Left colon (tissue), 2 donors: ENCODE data around the gene SLC30A7. TPM values are rescaled to one million over a fixed set of nuclear protein-coding genes. Genes with fewer than 3 reads are reported as not detected.
"Not testable (repeated sequence)": the region's sequence is repeated elsewhere in the genome, so short reads cannot be mapped to it uniquely, and the experiment has no call there.

Experiments used
- ATAC-seq: fragments of 200-7000 bp; cut with Tn5 transposase; one replicate; pipeline ENCODE4 v1.9.1; 2020; ENCODE audit warnings: mild to moderate bottlenecking, moderate library complexity
- DNase-seq, 2 donors: peaks; one replicate each; pipeline ENCODE4 v3.0.0-alpha.2; 2020
- intact Hi-C, 2 donors: fragments of 100-400 bp; cut with DNase I in 1 of 2; cut with micrococcal nuclease in 1 of 2; formaldehyde crosslinking; loops; one replicate each; pipeline versions ENCODE4 v1.11.2 to v1.14.0; 2022; cut with DNase I, micrococcal nuclease
- long read RNA-seq: library from polyadenylated mRNA; unstranded; transcript quantifications from one replicate; pipeline ENCODE4 v2.0.0, GENCODE V29; 2021
- total RNA-seq, 2 donors: library from RNA; stranded (reverse); fragmentation: NEBNext Ultra II Directional; extraction: Animal tissue kit (Norgen Biotek cat#: 25700); gene quantifications; one replicate each; pipeline ENCODE4 v1.2.1, GENCODE V29; 2021
- donor health status: DM: no; HTN: no; CAD: no.
- donor health status: DM: yes; HTN: yes; CAD: no.

Gene SLC30A7, protein sequence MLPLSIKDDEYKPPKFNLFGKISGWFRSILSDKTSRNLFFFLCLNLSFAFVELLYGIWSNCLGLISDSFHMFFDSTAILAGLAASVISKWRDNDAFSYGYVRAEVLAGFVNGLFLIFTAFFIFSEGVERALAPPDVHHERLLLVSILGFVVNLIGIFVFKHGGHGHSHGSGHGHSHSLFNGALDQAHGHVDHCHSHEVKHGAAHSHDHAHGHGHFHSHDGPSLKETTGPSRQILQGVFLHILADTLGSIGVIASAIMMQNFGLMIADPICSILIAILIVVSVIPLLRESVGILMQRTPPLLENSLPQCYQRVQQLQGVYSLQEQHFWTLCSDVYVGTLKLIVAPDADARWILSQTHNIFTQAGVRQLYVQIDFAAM
- total RNA-seq: 10 to 100 TPM; 33.2 to 36.9 TPM
- long read RNA-seq, full-length matches to known transcripts: 13 of 28 reads
- long read RNA-seq, partial matches to known transcripts: 3 of 28 reads
- long read RNA-seq, other reads (novel, unspliced or antisense): 12 of 28 reads

- intact Hi-C loops: no loop called here
- DNase-seq (peak; percentile 96 to 98), ATAC-seq (peak; percentile 94)
These were observed at the start of gene SLC30A7 for GRCh38 chr1:100895540-100896480. Gene SLC30A7, plus strand, starts transcription at chr1:100896090. Its CDS starts 173 bp downstream, at chr1:100896263.

DNA sequence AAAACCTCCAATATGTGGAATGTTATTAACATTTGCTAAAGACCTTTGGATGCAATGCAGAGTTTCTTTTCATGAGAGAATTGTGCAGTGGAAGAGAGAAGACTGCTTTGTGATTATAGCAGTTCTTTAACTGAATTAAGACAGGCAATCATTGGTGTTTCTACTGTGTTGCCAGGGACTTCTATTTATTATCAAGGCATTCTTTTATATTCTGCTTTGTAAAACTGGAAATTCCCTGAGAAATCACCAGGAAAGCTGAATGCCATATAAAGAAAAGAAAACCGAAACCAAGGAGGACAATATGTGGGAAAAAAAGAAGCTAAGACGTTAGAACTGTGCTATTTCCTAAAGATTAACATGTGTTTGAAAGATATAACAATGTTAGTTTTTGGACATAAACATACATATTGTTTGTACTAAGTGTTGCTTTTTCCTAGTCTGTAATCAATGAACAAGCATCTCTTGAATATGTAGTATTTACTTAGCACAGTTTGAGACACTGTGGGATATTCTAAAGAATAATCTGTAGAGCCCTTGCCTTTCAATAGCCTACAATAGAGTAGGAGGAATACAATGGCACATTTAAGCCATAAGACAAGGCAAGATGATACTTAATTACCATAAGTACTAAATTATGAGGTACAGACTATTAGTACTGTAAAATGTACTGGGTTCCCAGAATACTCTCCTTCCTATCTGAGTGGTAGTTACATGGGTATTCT is 48.4 kb upstream of the SLC30A7 start:
- ATAC-seq: no peak
- intact Hi-C loops: no loop called here
- DNase-seq: no peak

- no peak for ATAC-seq
- intact Hi-C loops: no loop called here
- no peak for DNase-seq
These were observed 44.2 kb upstream of the SLC30A7 start for GRCh38 chr1:100851726-100852125.

- no peak for ATAC-seq
- DNase-seq: no peak
- intact Hi-C loops: no loop called here
These were observed 42.9 kb upstream of the SLC30A7 start for GRCh38 chr1:100852976-100853375.

DNA sequence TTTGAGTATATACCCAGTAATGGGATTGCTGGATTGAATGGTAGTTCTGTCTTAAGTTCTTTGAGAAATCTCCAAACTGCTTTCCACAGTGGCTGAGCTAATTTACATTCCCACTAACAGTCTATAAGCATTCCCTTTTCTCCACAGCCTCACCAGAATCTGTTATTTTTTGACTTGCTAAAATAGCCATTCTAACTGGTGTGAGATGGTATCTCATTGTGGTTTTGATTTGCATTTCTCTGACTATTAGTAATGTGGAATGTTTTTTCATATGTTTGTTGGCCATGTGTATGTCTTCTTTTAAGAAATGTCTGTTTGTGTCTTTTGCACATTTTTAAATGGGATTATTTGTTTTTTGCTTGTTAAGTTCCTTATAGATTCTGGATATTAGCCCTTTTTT is 40.8 kb upstream of the SLC30A7 start:
- DNase-seq, intact Hi-C loops, ATAC-seq: not testable (repeated sequence)

DNA sequence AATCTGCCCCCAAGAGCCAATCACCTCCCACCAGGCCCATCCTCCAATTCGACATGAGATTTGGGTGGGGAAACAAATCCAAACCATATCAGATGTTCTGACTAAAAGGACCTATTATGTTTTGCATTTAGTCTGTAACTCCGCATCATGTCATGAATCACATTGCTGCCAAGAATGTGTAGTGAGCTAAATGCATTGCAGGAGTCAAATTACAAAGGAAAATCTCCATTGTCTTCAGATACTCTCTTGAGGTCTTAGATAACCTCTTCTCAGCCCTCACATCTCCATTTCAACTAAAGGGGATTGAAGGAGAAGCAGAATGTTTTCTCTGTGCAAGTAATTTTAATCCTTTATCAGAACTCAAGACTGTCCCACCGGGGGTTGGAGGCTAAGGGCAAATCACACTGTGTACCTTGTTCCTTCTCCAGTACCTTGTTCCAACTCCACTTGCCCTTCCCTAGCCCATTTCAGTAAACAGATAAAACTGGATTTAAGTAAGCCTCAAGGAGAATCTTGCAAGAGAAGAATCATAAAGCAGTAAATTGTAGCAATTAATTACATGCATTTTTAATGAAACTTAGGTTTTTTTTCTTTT is 35.4 kb upstream of the SLC30A7 start:
- intact Hi-C loops: loop anchor here in 1 of 2 donors (10.0 kb wide), 1 partner anchor 1056 kb away; no protein-coding TSS in a partner anchor
- DNase-seq: no peak
- no peak for ATAC-seq

DNA sequence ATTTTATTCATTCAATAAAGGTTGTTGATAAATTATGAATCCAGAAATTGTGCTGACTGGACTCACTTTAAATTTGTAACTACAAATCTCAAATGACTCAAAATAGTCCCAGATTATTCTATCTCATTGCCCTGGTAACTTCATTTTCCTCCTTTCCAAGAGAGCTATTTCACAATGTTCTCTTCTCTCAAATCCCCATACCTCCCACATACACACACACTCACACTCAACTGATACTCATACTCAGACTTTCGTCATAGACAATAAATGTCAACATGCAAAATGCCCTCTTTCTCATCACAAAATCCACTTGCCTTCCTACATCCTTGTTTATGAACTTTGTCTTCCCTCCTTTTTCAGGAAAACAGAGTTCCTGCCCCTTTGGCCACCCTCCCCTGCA is 34.5 kb upstream of the SLC30A7 start:
- DNase-seq (no peak), ATAC-seq (no peak)
- intact Hi-C loops: loop anchor here in 1 of 2 donors (10.0 kb wide), 1 partner anchor 1057 kb away; no protein-coding TSS in a partner anchor

DNA sequence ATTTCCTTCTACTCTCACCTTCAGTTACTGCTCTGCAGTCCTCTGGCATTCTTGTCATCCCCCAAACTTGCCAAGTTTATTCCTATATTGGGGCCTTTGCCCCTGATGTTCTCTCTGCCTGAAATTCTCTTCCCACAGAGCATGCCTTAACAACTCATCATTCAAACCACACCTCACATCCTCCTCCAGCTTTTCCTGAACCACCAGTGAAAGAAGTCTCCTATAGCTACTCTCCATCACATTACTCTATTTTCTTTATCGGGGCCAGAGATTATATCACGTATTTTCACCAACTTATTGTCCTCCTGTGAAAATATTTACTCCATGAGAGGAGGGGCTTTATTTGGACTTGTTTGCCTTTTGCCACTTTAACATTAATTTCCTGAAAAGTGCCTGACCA is 33.3 kb upstream of the SLC30A7 start:
- no peak for DNase-seq
- ATAC-seq: no peak
- intact Hi-C loops: loop anchor here in 1 of 2 donors (10.0 kb wide), 1 partner anchor 1058 kb away; no protein-coding TSS in a partner anchor

DNA sequence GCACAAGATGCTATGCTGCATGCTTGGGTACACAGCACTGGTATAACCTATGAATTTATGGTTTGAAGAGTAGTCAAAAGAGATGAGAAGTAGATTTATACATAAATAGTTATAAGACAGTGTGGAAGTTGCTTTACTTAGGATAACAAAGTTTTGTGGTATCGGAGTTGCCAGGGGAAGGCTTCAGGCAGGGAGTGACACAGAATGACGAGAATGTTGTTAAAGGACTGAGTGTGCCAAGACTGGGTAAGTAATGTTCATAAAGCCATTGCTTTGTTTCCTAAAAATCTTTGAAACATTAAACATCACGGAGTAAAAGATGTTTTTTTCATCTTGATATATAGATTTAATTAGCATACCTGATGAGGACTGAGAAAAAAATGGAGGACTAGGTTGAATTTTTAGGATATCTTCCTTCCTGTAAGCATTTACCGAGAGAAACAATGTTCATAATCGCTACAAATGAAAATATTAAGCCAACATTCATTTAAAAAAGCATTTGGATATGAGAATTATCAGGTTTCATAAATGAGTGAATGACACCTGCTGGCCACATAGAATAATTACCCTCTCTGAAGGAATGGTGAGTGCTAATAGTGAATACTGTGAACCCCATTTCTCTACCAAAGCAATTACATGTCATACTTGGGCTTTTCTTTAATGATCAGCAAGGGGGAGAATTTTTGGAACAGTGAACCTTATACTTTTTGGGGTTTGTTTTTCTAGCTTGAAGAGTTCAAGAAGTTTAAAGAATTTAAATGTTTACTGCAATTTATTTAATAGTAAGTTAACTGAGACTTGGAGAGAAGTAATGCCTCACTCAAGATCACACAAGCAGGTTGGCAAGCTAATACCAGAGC is 29.6 kb upstream of the SLC30A7 start:
- DNase-seq (no peak), ATAC-seq (no peak)
- intact Hi-C loops: loop anchor here in 1 of 2 donors (5.0 to 10.0 kb wide), 2 partner anchors 409 to 1061 kb away; no protein-coding TSS in a partner anchor

- intact Hi-C loops: loop anchor here in 1 of 2 donors (5.0 to 10.0 kb wide), 2 partner anchors 410 to 1062 kb away; no protein-coding TSS in a partner anchor
- DNase-seq (no peak), ATAC-seq (no peak)
These were observed 29.0 kb upstream of the SLC30A7 start for GRCh38 chr1:100866901-100867206.

DNA sequence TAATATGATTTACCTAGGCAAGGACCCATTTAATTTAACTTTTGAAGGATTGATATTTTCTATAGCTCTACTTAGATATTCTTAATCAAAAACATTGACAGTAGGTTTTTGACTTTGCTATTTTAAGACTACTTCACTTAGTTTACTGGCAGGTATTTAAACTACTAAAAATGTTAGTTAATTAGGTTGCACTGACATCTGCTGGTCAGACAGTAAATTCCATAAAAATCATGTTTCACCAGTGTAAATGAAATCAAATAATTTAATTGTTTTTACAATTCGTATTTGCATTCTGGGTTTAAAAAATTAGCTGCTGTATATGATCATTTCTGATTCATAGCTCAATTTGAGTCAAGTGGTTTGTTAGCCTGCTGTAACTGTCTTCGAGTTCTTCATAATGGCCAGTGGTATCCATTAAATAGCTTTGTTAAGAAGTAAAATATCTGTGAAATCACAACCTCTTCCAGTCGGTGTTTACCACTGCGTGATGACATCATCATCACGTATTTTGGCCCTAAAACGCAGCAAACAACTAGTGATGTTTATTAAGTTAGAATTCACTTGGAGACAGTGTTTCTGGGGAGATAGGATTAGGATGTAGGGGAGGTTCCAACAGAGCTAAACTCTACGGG is 27.4 kb upstream of the SLC30A7 start:
- no peak for DNase-seq

DNA sequence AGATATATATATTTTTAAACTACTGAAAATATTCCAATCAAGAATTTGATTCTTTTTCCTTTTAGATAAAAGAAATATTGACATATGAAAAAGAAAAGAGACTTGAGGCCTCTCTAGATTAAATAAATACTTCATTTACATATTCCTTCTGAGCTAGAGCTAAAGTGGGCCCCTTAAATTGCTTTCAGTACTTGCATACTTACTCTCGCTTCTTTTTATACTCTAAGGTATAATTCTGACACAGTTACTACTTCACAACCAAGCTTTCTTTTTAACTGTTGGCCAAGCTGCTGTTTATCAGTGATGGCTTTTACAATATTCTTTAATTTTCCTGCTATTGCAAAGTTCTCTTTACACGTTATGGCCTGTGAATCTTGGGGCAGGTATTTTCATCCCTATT is 25.9 kb upstream of the SLC30A7 start:
- ATAC-seq: no peak
- DNase-seq: no peak
- intact Hi-C loops: loop anchor here in 1 of 2 donors (2.0 to 10.0 kb wide), 3 partner anchors 263 to 1065 kb away; no protein-coding TSS in a partner anchor

More for the DNA sequence above, 27.4 kb upstream of the SLC30A7 start:
- ATAC-seq: no peak
- intact Hi-C loops: loop anchor here in 1 of 2 donors (2.0 to 10.0 kb wide), 3 partner anchors 262 to 1064 kb away; no protein-coding TSS in a partner anchor

GRCh38 chr1:100874433-100874832 is 21.5 kb upstream of the SLC30A7 start:
- DNase-seq: no peak
- ATAC-seq: no peak
- intact Hi-C loops: no loop called here

DNA sequence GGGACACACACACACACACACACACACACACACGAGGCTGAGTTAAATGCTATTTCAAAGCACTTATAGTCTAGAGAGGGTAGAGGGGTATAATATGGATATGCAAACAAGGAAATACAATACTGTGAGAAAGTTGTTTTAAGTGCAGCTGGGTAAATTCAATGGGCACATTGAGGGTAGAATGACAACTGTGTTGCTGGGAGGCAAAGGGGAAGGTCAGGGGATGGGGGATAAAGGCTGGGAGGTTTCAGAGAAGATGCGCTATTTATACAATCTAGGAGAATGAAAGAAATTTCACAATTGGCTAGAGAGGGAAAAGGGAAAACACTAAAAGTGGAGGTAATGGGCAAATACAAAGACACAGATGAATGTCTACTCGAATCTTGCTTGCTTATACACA is 20.7 kb upstream of the SLC30A7 start:
- DNase-seq (no peak), ATAC-seq (no peak)
- intact Hi-C loops: no loop called here

DNA sequence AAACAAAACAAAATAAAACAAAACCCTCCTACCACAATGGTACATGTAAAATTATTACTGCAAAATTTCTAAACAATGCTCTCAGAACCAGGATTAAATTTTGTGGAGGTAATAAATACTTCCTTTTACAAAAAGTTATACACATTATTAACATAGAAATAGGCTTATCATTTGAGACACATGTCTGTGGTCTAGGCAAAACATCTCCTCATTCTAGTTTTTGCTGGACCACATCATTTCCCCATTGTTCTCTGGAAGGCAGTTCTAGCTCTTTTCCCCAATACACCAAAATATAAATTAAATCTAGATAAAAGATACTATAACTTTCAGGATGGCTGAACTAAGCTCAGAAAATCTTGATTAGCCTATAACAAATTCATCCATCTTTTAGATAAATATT is 19.6 kb upstream of the SLC30A7 start:
- intact Hi-C loops: no loop called here
- ATAC-seq: no peak
- no peak for DNase-seq

DNA sequence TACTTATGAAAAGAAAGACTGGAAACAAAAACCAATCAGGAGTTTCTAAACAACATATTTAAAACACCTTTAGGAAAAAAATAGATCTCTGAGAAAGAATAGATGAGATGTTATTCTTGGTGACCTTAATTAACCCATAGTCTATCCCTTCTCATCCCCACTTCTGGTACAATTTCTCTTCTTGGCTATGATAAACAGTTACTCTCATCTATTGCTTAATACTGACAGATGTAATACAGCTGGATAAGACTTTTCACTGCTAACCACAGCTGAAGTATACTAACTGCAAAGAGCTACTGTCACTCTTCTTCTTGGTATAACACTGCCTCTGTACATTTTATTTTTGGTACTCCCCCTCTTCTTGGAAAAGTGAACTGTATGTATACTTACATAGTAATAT is 16.5 kb upstream of the SLC30A7 start:
- intact Hi-C loops: no loop called here

GRCh38 chr1:100881687-100882086 is 14.2 kb upstream of the SLC30A7 start:
- intact Hi-C loops: no loop called here
- DNase-seq: no peak
- no peak for ATAC-seq

More for the DNA sequence above, 16.5 kb upstream of the SLC30A7 start:
- ATAC-seq (no peak), DNase-seq (no peak)
